B cell (primary cell): ENCODE results near the gene NIPAL1. TPM values are rescaled to one million over a fixed set of nuclear protein-coding genes. Genes with fewer than 3 reads are reported as not detected.
"Not testable (repeated sequence)": the region's sequence is repeated elsewhere in the genome, so short reads cannot be mapped to it uniquely, and the experiment has no call there.

Experiments used
- ATAC-seq: fragments of 200-7000 bp; cut with Tn5 transposase; one replicate; pipeline ENCODE4 v1.10.0; 2021; ENCODE audit warnings: low read depth, mild to moderate bottlenecking, moderate number of reproducible peaks, moderate library complexity
- CTCF ChIA-PET: fragments of 350-600 bp; sonication (Branson Sonifier 250); formaldehyde crosslinking; loops from one replicate; lab custom pipeline; 2021; ENCODE audit warnings: antibody characterized with exemption, inconsistent platforms; lab: Charles Lee
- POLR2A ChIA-PET: fragments of 350-600 bp; sonication (Branson Sonifier 250); formaldehyde crosslinking; loops from one replicate; lab custom pipeline; 2021; ENCODE audit warnings: antibody characterized with exemption; lab: Charles Lee
- DNase-seq: peaks from one replicate; pipeline ENCODE4 v3.0.0; 2013
- H2AFZ ChIP-seq: 2 replicates; pipeline ENCODE4 v1.6.1; 2012; ENCODE audit warnings: mild to moderate bottlenecking, low read depth, low read length; ENCODE audit not compliant: insufficient read depth, poor library complexity, severe bottlenecking
- H3K27ac ChIP-seq, 2 donors: 1 replicate in 1 of 2; 2 replicates in 1 of 2; pipeline ENCODE4 v1.5.1; 2012 to 2013; ENCODE audit warnings: low read length in 2 of 2, mild to moderate bottlenecking in 2 of 2, moderate library complexity in 1 of 2
- H3K27me3 ChIP-seq, 4 experiments: fragments of 200-600 bp in 1 of 4; sonication (generic) in 1 of 4; replicated peaks in 1 of 4; 1 replicate in 2 of 4; 2 replicates in 2 of 4; pipeline versions ENCODE4 v1.6.1 to v1.7.0; 2013 to 2016; ENCODE audit warnings: low read length in 3 of 4, mild to moderate bottlenecking in 2 of 4, mixed read lengths in 1 of 4, moderate library complexity in 1 of 4; ENCODE audit not compliant: insufficient read depth in 4 of 4, control insufficient read depth in 3 of 4; ENCODE audit errors: control extremely low read depth in 1 of 4
- H3K36me3 ChIP-seq, 2 experiments: replicated peaks in 1 of 2; 1 replicate in 1 of 2; 2 replicates in 1 of 2; pipeline versions ENCODE4 v1.6.1 to v1.7.1; 2013; ENCODE audit warnings: low read length in 1 of 2; ENCODE audit not compliant: insufficient read depth in 2 of 2, control insufficient read depth in 1 of 2; ENCODE audit errors: control extremely low read depth in 1 of 2, extremely low read depth in 1 of 2
- H3K4me1 ChIP-seq, 2 donors: fragments of 200-600 bp in 1 of 2; sonication (generic) in 1 of 2; 1 replicate in 1 of 2; 2 replicates in 1 of 2; pipeline versions ENCODE4 v1.5.1 to v1.6.1; 2013 to 2017; ENCODE audit warnings: low read length in 2 of 2; ENCODE audit not compliant: control insufficient read depth in 2 of 2, insufficient read depth in 2 of 2
- H3K4me2 ChIP-seq: replicated peaks from 2 replicates; pipeline ENCODE3; 2012; ENCODE audit warnings: mild to moderate bottlenecking, low read depth, low read length; ENCODE audit not compliant: poor library complexity, severe bottlenecking
- H3K4me3 ChIP-seq, 5 experiments: fragments of 200-600 bp in 1 of 5; sonication (generic) in 1 of 5; 1 replicate in 3 of 5; 2 replicates in 2 of 5; pipeline versions ENCODE4 v1.5.1 to v1.7.0; 2011 to 2016; ENCODE audit warnings: low read length in 4 of 5, mild to moderate bottlenecking in 4 of 5, low read depth in 2 of 5, control low read depth in 1 of 5, moderate library complexity in 1 of 5; ENCODE audit not compliant: insufficient read depth in 1 of 5; ENCODE audit errors: control extremely low read depth in 1 of 5, extremely low read depth in 1 of 5
- H3K79me2 ChIP-seq: fragments of 200-600 bp; sonication (generic); one replicate; pipeline ENCODE4 v1.6.0; 2016; ENCODE audit warnings: low read length; ENCODE audit not compliant: control insufficient read depth, insufficient read depth
- H3K9ac ChIP-seq: fragments of 200-600 bp; sonication (generic); 2 replicates; pipeline ENCODE4 v1.6.1; 2017; ENCODE audit warnings: mild to moderate bottlenecking, low read length, moderate library complexity
- H3K9me3 ChIP-seq, 3 donors: one replicate each; pipeline versions ENCODE4 v1.6.1 to v1.7.1; 2013; ENCODE audit warnings: low read length in 2 of 3; ENCODE audit not compliant: control insufficient read depth in 2 of 3, insufficient read depth in 1 of 3; ENCODE audit errors: control extremely low read depth in 1 of 3
- H4K20me1 ChIP-seq: 2 replicates; pipeline ENCODE4 v1.6.0; 2012; ENCODE audit warnings: mild to moderate bottlenecking, low read length; ENCODE audit not compliant: insufficient read depth, control insufficient read depth, poor library complexity, severe bottlenecking
- H3K27ac Mint-ChIP-seq: one replicate; pipeline ENCODE4 v1.8.0; 2021; ENCODE audit warnings: mixed read lengths
- H3K27me3 Mint-ChIP-seq: one replicate; pipeline ENCODE4 v1.8.0; 2021; ENCODE audit warnings: mixed read lengths
- H3K4me1 Mint-ChIP-seq: one replicate; pipeline ENCODE4 v1.8.0; 2021; ENCODE audit warnings: mixed read lengths
- H3K4me3 Mint-ChIP-seq: one replicate; pipeline ENCODE4 v1.8.0; 2021; ENCODE audit warnings: mixed read lengths
- H3K9me3 Mint-ChIP-seq: one replicate; pipeline ENCODE4 v1.8.0; 2022; ENCODE audit warnings: mixed read lengths; ENCODE audit not compliant: insufficient read depth
- CTCF ChIP-seq: fragments of 200-600 bp; IDR thresholded peaks from one replicate; pipeline ENCODE4 v1.8.0; 2022; ENCODE audit warnings: antibody characterized with exemption, mild to moderate bottlenecking
- EZH2 ChIP-seq: IDR thresholded peaks from 2 replicates; pipeline ENCODE4 v1.6.1; 2012; ENCODE audit warnings: borderline replicate concordance, low read depth, mild to moderate bottlenecking, moderate library complexity, low read length; ENCODE audit not compliant: insufficient read depth, poor library complexity, severe bottlenecking
- WGBS: methylation state at CpG from one replicate; pipeline ENCODE4 v1.1.5; 2013; ENCODE audit warnings: missing lambda C conversion rate; ENCODE audit not compliant: insufficient coverage; 5-methylcytosine and 5-hydroxymethylcytosine counted together
- intact Hi-C: fragments of 100-400 bp; cut with micrococcal nuclease; formaldehyde crosslinking; loops from one replicate; pipeline ENCODE4 v1.10.0; 2022
- polyA plus RNA-seq: library from polyadenylated mRNA; depleted of rRNA; stranded (reverse); fragments of >200 nt; gene quantifications from 2 replicates; pipeline ENCODE4 v1.2.3, GENCODE V29; 2012
- total RNA-seq, 2 donors: library from RNA; stranded (reverse); fragments of 120-200 nt in 1 of 2; gene quantifications; 1 replicate in 1 of 2; 2 replicates in 1 of 2; pipeline versions ENCODE4 v1.2.3 to v1.2.4, GENCODE V29; 2013 to 2022

Gene NIPAL1
- total and polyA plus RNA-seq, 2 donors (not counting 1 experiment from before 2014, with no cell fraction given) = 0.24 to 1.1 TPM

DNA sequence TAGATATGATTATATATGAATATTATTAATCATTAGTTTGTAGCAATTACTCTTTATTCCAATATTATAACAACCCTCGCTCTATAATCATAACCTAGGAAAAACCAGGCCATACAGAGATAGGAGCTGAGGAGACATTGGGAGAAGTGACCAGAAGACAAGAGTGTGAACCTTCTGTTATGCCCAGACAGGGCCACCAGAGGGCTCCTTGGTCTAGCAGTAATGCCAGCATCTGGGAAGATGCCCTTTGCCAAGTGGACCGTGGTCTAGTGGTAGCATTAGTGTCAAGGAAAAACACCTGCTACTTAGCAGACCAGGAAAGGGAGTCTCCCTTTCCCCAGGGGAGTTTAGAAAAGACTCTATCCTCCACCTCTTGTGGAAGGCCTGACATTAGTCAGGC is 13.0 kb upstream of the NIPAL1 start:
- CTCF ChIA-PET = interaction anchor here (0.7 to 8.5 kb wide), 17 partner anchors 15 to 136 kb away, joined by 3 to 218 read pairs (median 3); no protein-coding TSS in a partner anchor
- H3K4me2 ChIP-seq, H3K4me1 Mint-ChIP-seq, H3K27me3 Mint-ChIP-seq, POLR2A ChIA-PET, H3K27ac ChIP-seq, H3K9ac ChIP-seq, H2AFZ ChIP-seq, H3K4me3 Mint-ChIP-seq, ATAC-seq, H3K79me2 ChIP-seq, H3K4me3 ChIP-seq, H3K27me3 ChIP-seq, H3K36me3 ChIP-seq, H3K9me3 Mint-ChIP-seq, H4K20me1 ChIP-seq, H3K27ac Mint-ChIP-seq, H3K4me1 ChIP-seq: not testable (repeated sequence)
- peaks cover 2 to 23% (median 14%) of the 10 kb centered on the region in 3 donors for H3K9me3 ChIP-seq
- peak; percentile 47 for DNase-seq
- WGBS = 80% methylated on average over 1 of the region's 2 CpGs
- intact Hi-C loops = loop anchor here (1.0 kb wide), 2 partner anchors 84 to 106 kb away; no protein-coding TSS in a partner anchor
- peak; percentile 67 for TF ChIP-seq CTCF

- no peak overlapping the region for H3K27ac ChIP-seq
- Mint-ChIP-seq H3K4me3 (no peak overlapping the region), H3K9me3 (peaks cover 3% of the 10 kb centered on the region), H3K4me1 (no peaks in the 10 kb centered on the region), H3K27me3 (peaks cover 4% of the 10 kb centered on the region), H3K27ac (no peak overlapping the region)
- no peaks in the 10 kb centered on the region for H4K20me1 ChIP-seq
- DNase-seq = no peak
- H3K4me1 ChIP-seq = no peaks in the 10 kb centered on the region
- no peak overlapping the region for H3K4me2 ChIP-seq
- H3K9me3 ChIP-seq = peaks cover 3 to 19% (median 8%) of the 10 kb centered on the region in 3 donors
- no CpG with 5 or more reads among the region's 2 CpGs for WGBS
- TF ChIP-seq EZH2 (no peak), CTCF (no peak)
- H2AFZ ChIP-seq = no peak overlapping the region
- no peak overlapping the region for H3K4me3 ChIP-seq
- ChIA-PET CTCF (interaction anchor here (8.5 kb wide), 1 partner anchor 84 kb away, joined by 218 read pairs; no protein-coding TSS in a partner anchor), POLR2A (no interaction called here)
- H3K27me3 ChIP-seq = peaks cover 0 to 3% (median 0%) of the 10 kb centered on the region in 4 experiments
- ATAC-seq = no peak
- intact Hi-C loops = no loop called here
- no peaks in the 10 kb centered on the region for H3K79me2 ChIP-seq
- H3K9ac ChIP-seq = no peak overlapping the region
- no peaks in the 10 kb centered on the region for H3K36me3 ChIP-seq
Measured at GRCh38 chr4:48005781-48006180, 10.8 kb upstream of the NIPAL1 start.
